ENCODE results near the gene IGFBP2.

DNA sequence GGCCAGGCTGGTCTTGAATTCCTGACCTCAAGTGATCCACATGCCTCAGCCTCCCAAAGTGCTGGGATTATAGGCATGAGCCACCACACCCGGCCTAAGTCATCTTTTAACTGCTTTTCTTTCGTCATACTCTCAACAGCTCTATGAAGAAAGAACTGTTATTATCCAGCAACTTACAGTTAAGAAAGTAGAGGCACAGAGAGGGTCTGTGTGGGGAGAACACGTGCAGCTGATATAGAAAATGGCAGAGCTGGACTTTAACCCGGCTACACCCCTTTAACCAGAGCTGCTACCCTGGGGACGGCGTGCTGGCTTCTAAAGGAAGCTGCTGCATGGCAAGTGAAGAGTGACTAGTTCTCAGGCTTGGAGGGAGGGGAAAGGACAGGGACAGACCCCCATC, 25.5 kb downstream of the IGFBP2 start:
- TF ChIP-seq CTCF (IDR thresholded peaks at IDR 0.05; ENCODE audit: low read depth, low read length, missing input control) (no peak), EGR1 (IDR thresholded peaks at IDR 0.05; ENCODE audit: low read depth in 2 of 2) (no peak), RXRA (IDR thresholded peaks at IDR 0.05) (no peak), SP1 (IDR thresholded peaks at IDR 0.05) (no peak), GABPA (IDR thresholded peaks at IDR 0.05 in 1 of 2, conservative IDR thresholded peaks at IDR 0.05 in 1 of 2) (no peak), FOXA1 (IDR thresholded peaks at IDR 0.05) (no peak), HNF4A (conservative IDR thresholded peaks at IDR 0.05) (no peak)
- TF ChIP-seq, protein P1, sequence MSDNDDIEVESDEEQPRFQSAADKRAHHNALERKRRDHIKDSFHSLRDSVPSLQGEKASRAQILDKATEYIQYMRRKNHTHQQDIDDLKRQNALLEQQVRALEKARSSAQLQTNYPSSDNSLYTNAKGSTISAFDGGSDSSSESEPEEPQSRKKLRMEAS (IDR thresholded peaks at IDR 0.05), result no peak
- TF ChIP-seq, protein P2, sequence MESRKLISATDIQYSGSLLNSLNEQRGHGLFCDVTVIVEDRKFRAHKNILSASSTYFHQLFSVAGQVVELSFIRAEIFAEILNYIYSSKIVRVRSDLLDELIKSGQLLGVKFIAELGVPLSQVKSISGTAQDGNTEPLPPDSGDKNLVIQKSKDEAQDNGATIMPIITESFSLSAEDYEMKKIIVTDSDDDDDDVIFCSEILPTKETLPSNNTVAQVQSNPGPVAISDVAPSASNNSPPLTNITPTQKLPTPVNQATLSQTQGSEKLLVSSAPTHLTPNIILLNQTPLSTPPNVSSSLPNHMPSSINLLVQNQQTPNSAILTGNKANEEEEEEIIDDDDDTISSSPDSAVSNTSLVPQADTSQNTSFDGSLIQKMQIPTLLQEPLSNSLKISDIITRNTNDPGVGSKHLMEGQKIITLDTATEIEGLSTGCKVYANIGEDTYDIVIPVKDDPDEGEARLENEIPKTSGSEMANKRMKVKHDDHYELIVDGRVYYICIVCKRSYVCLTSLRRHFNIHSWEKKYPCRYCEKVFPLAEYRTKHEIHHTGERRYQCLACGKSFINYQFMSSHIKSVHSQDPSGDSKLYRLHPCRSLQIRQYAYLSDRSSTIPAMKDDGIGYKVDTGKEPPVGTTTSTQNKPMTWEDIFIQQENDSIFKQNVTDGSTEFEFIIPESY (IDR thresholded peaks at IDR 0.05), result no peak
